ENCODE data around the gene SUGP1.
"Not testable (repeated sequence)": the region's sequence is repeated elsewhere in the genome, so short reads cannot be mapped to it uniquely, and the experiment has no call there.

Gene SUGP1

DNA sequence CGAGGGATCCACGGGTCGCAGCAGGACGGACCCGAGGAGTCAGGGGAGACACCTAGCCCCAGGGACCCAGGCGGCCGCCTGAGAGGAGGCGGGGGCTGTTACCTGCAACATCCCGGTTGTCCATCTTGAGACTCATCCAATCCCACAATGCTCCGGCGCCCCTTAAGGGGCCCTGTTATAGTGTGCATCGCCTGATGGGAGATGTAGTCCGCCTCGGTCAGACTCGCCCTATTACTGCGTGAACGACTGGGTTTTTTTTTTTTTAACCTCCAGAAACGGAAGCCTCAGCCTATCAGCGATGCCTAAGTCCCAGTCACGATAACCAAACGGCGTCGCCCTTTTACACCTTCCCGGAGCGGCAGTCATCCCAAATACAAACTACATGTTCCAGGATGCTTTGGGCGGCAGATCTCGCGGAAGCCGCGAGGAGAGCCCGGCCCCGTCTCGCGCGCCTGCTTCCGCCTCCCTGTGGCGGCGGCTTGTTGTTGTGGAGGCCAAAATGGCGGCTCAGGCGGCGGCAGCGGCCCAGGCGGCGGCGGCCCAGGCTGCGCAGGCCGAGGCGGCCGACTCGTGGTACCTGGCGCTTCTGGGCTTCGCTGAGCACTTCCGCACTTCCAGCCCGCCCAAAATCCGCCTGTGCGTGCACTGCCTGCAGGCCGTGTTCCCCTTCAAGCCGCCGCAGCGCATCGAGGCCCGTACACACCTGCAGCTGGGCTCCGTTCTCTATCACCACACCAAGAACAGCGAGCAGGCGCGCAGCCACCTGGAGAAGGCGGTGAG lies at the start of gene SUGP1, which contains the start of gene MAU2:
Gene SUGP1 (minus strand): TSS at position 149 of the 780 bp plus-strand sequence. CDS start 13 bp downstream, at position 136.
Gene MAU2 (plus strand): TSS at position 469 of the 780 bp plus-strand sequence. CDS start 31 bp downstream, at position 500.
- DNase-seq = peak; percentile 85 to 89

GRCh38 chr19:19368087-19368486 lies 47.8 kb upstream of the SUGP1 start:
- no peak for DNase-seq

- DNase-seq = peak; percentile 59 to 66
Observed at GRCh38 chr19:19366434-19367396, 46.4 kb upstream of the SUGP1 start.

- no peak for DNase-seq
Observed at GRCh38 chr19:19362075-19362474, 41.8 kb upstream of the SUGP1 start.

- DNase-seq = peak; percentile 57 to 61
Observed at GRCh38 chr19:19361075-19361594, 40.8 kb upstream of the SUGP1 start.

GRCh38 chr19:19356901-19357566 lies 36.7 kb upstream of the SUGP1 start:
- DNase-seq = no peak

- DNase-seq = no peak
Observed at GRCh38 chr19:19356500-19356899, 36.2 kb upstream of the SUGP1 start.

- DNase-seq = no peak
Observed at GRCh38 chr19:19355606-19356139, 35.4 kb upstream of the SUGP1 start.

- no peak for DNase-seq
Observed at GRCh38 chr19:19354932-19355331, 34.6 kb upstream of the SUGP1 start.

GRCh38 chr19:19354007-19354406 lies 33.7 kb upstream of the SUGP1 start:
- no peak for DNase-seq

GRCh38 chr19:19352823-19353222 lies 32.5 kb upstream of the SUGP1 start:
- DNase-seq = no peak

DNA sequence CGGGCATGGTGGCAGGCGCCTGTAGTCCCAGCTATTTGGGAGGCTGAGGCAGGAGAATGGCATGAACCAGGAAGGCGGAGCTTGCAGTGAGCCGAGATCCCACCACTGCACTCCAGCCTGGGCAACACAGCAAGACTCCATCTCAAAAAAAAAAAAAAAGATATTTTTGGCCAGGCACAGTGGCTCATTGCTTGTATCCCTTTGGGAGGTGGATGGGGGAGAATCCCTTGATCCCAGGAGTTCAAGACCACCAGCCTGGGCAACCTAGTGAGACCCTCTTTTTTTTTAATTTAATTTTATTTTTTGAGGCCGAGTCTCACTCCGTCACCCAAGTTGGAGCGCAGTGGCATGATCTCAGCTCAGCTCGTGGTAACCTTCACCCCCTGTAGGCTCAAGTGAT lies 30.4 kb upstream of the SUGP1 start:
- not testable (repeated sequence) for DNase-seq

DNA sequence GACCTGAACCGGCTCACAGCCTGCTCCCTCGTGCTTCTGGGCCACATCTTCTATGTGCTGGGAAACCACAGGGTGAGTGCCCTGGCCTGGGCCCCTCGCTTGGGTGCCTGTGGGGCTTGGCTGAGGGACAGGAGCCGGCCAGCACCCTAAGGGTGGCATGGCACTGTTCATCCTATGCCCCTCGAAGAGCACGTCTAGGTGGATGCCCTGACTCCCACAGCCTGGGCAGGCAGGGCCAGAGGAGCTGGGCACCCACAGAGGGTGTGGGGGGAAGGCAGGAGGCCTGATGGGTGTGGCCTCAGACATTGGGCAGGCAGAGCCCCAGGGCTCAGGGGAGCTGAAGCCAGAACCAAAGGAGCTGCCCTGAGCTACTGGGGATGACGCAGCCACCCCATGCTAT lies 29.1 kb upstream of the SUGP1 start:
- no peak for DNase-seq

DNA sequence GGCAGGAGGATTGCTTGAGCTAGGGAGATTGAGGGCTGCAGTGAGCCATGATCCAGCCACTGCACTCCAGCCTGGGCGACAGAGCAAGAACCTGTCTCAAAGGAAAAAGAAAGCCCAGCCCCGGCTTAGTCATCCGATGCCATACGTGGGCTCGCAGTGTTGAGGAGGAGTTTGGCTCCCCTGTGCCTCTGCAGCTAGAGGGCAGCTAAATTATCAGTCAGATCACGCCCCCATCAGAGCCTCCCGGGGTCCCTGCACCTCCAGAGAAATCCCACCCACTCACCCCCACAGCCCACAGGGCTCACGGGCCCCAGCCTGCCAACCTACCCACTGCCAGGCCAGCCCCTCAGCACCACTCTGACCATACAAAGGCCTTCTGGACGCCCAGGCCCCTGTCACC lies 28.0 kb upstream of the SUGP1 start:
- DNase-seq = no peak

- DNase-seq = no peak
Observed at GRCh38 chr19:19347401-19348110, 27.2 kb upstream of the SUGP1 start.

DNA sequence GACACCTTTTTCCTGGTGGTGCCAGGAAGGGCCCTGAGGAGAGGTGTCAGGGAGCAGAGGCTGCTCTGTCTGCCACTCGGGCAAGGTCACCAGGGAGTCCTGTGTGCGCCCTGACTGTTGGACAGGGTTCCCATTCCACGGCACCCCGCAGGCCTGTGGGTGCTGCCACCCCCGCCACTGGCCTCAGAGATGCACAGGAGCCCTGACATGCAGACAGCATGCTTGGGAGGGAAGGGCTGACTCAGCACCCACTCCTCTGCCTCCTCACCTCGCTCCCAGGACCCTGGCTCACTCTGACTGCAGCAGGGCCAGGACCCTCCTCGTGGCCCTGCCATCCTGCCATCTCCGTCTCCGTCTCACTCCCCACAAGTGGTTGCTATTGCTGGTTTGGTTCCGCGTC lies 25.7 kb upstream of the SUGP1 start:
- no peak for DNase-seq

GRCh38 chr19:19345232-19345631 lies 24.9 kb upstream of the SUGP1 start:
- DNase-seq = no peak

DNA sequence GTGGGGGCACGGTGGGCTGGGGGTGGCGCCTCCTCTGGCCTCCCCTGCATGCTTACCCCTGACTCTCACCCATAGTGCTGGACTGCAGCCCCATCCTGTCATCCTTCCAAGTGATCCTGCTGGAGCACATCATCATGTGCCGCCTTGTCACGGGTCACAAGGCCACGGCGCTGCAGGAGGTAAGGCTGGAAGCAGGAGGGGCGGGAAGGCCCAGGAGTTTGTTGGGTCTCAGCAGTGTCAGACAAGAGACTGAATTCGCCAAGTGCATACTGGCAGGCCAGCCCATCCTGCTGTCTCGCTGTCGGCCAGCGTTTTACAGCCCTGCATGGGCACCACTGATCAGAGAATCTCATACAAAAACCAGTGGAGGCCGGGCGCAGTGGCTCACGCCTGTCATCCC lies 23.5 kb upstream of the SUGP1 start:
- DNase-seq = no peak

DNA sequence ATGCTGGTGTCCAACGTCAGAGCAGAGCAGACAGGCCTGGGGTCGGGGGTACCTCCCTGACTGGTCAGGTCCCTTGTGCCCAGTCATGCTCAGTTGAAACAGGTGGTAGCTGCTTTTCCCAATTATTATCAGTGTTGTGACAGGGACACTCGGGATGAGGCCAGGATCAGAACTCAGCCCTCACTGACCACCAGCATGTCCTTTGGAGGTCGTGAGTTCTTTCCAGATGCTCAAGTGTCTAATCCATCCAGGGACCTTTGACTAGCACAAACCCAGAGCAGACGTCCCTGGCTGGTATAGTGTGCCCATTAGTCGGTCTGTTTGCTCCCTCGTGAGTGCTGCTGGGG lies 22.7 kb upstream of the SUGP1 start:
- no peak for DNase-seq

DNA sequence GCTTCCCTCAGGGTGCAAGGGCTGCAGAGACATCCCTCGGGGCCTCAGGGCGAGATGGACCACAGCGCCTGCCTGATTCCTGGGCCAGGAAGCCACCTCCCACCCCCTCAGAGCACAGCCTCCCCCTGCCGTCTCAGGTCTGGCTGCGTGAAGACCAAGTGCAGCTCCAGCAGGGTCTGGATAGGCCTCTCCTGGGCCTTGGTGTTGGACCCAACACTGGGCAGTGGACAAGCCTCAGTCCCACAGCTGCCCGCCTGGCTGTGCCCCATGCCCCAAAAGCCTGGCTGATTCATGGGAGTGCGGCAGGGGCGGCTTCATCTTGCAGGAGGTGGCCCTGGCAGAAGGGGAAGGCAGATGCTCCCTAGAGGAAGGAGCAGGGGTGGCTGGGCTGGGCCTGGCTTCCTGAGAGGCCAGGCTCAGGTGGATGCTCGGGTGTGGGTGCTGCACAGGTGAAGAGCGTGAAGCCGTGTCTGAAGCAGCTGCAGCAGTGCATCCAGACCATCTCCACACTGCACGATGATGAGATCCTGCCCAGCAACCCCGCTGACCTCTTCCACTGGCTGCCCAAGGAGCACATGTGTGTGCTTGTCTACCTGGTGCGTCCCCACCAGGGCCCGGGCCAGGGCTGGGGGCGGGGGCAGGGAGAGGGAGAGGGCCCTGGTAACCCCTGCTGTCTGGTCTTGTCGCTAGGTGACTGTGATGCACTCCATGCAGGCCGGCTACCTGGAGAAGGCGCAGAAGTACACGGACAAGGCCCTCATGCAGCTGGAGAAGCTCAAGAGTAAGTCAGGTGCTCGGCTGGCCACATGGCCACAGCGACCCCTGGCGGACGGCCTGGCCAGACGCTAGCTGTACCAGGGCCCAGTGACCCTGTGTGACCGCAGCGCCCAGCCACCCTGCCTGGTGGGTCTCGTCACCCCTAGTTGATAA lies 22.0 kb upstream of the SUGP1 start:
- DNase-seq = no peak

DNA sequence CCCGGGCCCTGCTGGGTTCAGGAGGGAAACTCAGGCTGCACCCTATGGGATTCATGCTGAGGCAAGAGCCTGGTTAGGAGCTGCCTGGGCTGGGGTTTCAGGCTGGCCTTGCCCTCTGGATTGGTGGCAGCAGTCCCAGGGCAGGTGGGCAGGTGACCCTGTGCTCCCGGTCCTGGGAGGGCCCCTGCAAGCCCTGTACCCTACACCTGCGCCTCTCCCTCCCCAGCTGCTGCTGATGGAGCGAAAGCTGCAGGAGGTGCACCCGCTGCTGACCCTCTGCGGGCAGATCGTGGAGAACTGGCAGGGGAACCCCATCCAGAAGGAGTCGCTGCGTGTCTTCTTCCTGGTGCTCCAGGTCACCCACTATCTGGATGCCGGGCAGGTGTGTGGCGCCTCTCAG lies 20.7 kb upstream of the SUGP1 start:
- no peak for DNase-seq

Measured in stimulated activated CD4-positive, alpha-beta T cell treated with anti-CD3 and anti-CD28 coated beads, Interleukin-4, amount 100 ng/mL, for 4 hours (primary cell).